ENCODE measurements around the gene COL6A1.

Gene COL6A1

DNA sequence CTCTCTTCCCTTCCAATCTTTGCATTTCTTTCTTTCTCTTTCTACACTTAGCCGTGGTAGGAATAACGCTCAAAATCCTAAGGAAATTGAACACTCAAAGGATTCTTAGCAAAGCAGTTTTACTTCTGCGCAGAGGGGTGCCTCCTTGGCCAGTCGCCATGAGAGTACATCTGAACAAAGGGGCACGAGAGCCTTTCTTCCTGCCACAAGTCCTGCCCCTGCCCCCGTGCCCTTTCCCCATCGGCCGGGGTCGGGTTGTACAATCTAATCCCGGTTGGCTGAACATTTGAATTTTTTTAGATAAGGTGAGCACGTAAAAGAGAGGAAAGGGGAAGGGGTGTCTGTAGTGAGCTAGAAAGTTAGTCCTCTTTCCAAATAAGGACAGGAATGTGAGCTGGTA, 28.6 kb upstream of the COL6A1 start:
- H3K4me3 ChIP-seq = no peak overlapping the region
- intact Hi-C loops (cut with DNase I; ENCODE audit: low total_unique reads) = no loop called here
- no peak for DNase-seq
- peak overlapping the region; percentile 85 to 89 for H3K27ac ChIP-seq
- TF ChIP-seq CTCF (IDR thresholded peaks at IDR 0.05) = no peak
- H3K9me3 ChIP-seq = no peaks in the 10 kb centered on the region
- H3K4me1 ChIP-seq = peaks cover 0 to 82% (median 53%) of the 10 kb centered on the region in 4 donors
- no peaks in the 10 kb centered on the region for H3K27me3 ChIP-seq
- H3K36me3 ChIP-seq = no peaks in the 10 kb centered on the region

DNA sequence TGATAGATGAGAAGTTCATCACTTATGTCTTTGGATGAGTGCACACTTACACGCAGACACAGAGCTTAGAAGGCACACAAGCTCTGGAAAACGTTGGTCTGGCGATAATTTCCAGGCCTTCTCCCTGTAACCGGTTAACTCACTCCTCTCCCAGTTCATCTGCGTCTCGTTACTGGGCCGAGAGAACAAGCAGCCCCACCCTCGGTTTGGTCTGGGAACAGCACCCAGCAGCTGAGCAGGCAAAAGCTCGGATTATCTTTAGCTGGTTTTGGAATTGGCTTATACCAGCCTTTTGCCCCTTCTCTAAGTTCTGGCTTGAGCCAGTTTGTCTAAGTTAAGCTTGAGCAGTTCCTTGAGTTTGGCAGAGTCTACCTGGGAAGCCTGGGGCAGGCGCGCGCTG, 27.3 kb upstream of the COL6A1 start:
- Histone ChIP-seq H3K4me3 (no peak overlapping the region), H3K9me3 (no peaks in the 10 kb centered on the region), H3K27ac (peak overlapping the region; percentile 85 to 89), H3K27me3 (no peaks in the 10 kb centered on the region), H3K36me3 (no peaks in the 10 kb centered on the region), H3K4me1 (peaks cover 0 to 85% (median 60%) of the 10 kb centered on the region in 4 donors)
- no peak for DNase-seq
- intact Hi-C loops (cut with DNase I; ENCODE audit: low total_unique reads) = no loop called here
- TF ChIP-seq CTCF (IDR thresholded peaks at IDR 0.05) = peak; percentile 35 to 38

GRCh38 chr21:45954921-45955320, 26.6 kb upstream of the COL6A1 start:
- Histone ChIP-seq H3K27ac (peak overlapping the region; percentile 85 to 89), H3K27me3 (no peaks in the 10 kb centered on the region), H3K4me1 (peaks cover 0 to 85% (median 62%) of the 10 kb centered on the region in 4 donors), H3K4me3 (no peak overlapping the region), H3K36me3 (no peaks in the 10 kb centered on the region), H3K9me3 (no peaks in the 10 kb centered on the region)
- no peak for TF ChIP-seq CTCF (IDR thresholded peaks at IDR 0.05)
- intact Hi-C loops (cut with DNase I; ENCODE audit: low total_unique reads) = no loop called here
- DNase-seq = no peak

DNA sequence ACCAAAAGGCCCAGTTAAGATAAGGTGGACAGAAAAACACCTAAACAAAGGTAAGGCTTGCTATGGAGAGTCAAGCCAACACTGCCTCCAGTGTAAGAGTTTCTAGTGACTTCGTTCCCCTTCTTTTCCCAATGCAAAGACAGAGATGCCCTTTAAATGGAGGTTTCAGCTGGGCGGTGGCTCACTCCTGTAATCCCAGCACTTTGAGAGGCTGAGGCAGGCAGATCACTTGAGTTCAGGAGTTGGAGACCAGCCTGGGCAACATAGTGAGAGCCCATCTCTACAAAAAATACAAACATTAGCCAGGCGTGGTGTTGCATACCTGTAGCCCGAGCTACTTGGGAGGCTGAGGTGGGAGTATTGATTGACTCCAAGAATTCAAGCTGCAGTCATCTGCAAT, 24.0 kb upstream of the COL6A1 start:
- intact Hi-C loops (cut with DNase I; ENCODE audit: low total_unique reads) = no loop called here
- Histone ChIP-seq H3K27ac (peak overlapping the region; percentile 82 to 89), H3K27me3 (no peaks in the 10 kb centered on the region), H3K4me1 (peaks cover 0 to 71% (median 49%) of the 10 kb centered on the region in 4 donors), H3K9me3 (no peaks in the 10 kb centered on the region), H3K4me3 (peak overlapping the region in 1 of 2 donors; percentile 12), H3K36me3 (no peaks in the 10 kb centered on the region)
- DNase-seq = peak in 1 of 2 donors; percentile 19
- TF ChIP-seq CTCF (IDR thresholded peaks at IDR 0.05) = no peak

- H3K36me3 ChIP-seq = no peaks in the 10 kb centered on the region
- no peaks in the 10 kb centered on the region for H3K9me3 ChIP-seq
- H3K4me1 ChIP-seq = peaks cover 0 to 69% (median 44%) of the 10 kb centered on the region in 4 donors
- DNase-seq = peak; percentile 83 to 91
- H3K27ac ChIP-seq = peak overlapping the region; percentile 82 to 89
- no peak for TF ChIP-seq CTCF (IDR thresholded peaks at IDR 0.05)
- H3K4me3 ChIP-seq = peak overlapping the region; percentile 11 to 12
- H3K27me3 ChIP-seq = no peaks in the 10 kb centered on the region
- intact Hi-C loops (cut with DNase I; ENCODE audit: low total_unique reads) = no loop called here
Observed at GRCh38 chr21:45957981-45958600, 23.5 kb upstream of the COL6A1 start.

Data from tibial artery (tissue), 4 donors.